Ramos (cell line): ENCODE data around the gene ELAVL3.
"Not testable (repeated sequence)": the region's sequence is repeated elsewhere in the genome, so short reads cannot be mapped to it uniquely, and the experiment has no call there.

Experiments
- in situ Hi-C: fragments of 300-500 bp; cut with MboI; formaldehyde crosslinking; loops from one replicate; pipeline ENCODE4 v1.14.3; 2022; ENCODE audit warnings: low sequenced_read_pairs; ENCODE audit not compliant: unreplicated experiment

Gene ELAVL3

DNA sequence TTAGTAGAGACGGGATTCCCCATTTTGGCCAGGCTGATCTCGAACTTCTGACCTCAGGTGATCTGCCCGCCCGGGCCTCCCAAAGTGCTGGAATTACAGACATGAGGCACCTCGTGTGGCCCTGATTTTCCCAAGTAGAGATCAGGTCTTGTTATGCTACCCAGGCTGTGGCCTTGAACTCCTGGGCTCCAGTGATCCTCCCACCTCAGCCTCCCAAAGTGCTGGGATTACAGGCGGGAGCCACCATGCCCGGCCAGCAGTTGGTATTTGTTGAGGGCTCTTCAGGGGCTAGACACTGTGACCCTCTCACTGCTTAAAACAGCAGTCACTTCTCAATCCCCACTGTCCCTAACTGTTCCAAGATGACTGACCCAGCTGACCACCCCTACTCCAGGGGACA lies 8.5 kb upstream of the ELAVL3 start:
- in situ Hi-C loops: no loop called here

DNA sequence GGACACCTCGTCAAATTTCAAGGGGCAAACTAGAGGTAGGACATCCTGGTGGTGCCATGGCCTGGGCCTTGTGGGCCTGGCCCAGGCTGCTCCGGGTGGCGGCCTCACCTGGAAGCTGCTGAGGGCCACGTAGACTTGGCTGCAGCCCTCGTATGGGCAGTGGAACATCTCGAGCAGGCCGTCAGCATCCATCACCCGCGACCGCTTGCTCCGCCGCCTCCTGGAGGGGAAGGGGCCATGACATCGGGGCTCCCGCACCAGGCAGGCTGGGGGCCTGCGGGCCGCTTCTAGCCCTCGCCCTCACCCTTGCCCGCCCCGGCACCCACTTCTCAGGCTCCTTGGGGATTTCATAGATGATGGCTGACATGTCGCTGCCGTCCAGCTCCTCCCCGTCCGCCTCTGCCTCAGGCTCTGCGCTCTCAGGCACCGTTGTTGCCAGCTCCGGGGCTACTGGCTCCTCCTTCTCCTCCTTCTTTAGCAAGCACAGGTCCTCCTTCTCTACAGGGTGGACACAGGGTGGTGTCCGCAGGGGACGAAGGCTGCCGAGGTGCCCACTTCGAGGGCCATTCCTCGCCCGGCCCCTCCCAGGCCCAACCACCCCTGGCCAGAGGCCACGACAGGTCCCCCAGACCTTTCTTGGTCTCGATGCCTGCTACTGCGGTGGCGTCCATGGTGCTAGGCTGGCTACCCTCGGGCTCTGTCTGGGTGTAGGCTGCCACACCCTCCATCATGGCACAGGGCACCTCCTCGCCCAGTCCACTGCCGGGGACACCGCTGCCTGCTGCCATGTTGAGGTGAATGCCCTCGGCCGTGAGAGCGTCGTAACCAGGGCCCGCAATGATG lies 6.0 kb upstream of the ELAVL3 start:
- in situ Hi-C loops: no loop called here

DNA sequence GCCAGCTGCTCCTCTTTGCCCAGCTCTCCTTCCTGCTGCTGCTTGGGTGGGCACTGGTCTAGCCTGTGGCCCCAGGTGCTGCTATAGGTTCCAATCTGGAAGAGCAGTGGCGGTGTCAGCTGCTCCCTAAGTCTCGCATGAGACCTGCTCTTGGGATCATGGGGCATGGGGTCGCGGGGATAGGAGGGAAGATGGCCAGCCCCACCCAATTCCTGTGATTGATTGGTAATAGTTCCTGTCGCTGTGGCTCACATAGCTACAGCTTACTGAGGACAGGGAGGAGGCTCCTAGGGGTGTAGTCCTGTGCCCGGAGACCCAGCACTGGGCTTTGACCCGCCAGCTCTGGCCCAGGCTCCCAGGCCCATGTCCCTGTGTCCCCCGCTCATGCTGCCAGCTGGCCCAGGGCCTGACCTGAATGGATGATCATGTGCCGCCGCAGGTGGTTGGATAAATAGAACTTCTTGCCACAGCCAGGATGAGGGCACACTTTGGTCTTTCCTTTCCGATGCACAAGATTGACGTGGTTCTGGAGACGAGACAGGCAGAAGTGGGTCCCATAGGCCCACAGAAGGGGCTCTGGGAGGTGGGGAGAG lies 4.5 kb upstream of the ELAVL3 start:
- in situ Hi-C loops: no loop called here

DNA sequence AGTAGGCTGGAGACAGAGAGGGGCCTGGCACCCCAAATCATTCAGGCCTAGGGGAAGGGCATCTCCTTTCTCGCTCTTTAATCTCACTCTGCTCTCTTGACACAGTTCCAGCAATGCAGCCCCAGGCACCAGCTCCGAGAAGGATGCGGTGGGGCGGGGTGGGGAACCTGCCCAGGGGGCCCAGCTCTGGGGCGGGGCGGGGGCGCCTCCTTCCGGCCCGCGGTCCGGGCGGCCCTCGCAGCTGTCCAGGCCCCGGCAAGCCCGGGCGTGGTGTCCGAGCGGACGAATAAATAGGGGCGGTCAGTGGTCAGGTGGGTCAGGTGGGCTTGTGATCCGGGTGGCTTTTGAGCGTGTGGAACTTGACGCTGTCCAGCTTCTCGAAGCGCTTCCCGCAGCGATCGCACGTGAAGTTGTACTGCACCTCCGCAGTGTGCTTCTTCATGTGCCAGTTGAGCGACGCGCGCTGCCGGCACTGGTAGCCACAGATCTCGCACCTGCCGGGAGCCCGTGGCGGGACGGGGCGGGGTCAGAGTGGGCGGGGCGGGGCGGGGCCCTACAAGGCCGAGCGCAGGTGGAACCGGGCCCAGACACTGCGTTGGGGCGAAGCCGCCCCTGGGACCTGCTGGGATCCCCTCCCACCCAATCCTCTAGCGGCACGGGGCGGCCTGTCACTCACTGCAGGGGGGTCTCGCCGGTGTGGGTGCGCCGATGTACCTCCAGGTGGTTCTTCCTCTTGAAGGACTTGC lies 2.7 kb upstream of the ELAVL3 start:
- in situ Hi-C loops: no loop called here

DNA sequence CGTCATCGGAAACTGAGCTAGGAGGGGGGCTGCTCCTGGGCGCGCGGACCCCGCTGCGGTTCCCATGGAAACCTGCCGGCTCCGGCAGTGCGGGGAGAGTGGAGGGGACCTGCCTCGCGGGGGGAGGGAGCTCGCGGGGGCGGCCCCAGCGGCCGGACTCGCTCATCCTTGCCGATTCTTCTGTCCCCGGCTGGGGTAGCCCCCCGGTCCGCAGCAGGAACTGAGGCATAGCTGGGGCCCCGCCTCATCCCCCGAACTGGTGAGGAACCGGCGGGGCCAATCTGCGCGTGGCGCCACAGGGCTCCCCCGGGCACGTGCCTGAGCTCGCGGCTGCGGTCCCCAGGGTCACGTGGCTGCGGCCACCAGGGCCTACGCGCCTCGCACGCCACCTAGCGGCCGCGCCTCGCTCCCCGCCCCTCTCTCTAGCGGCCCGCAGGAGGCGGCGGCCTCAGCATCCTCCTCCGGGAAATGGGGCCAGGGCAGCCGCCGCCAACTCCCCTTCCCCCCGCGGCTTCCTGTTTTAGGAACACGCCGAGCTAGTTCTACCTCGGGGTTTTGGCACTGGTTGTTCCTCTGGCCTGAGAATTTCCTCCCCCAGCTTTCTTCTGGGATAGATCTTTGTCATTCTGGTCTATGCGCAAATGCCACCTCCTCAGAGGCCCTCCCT lies 1.7 kb upstream of the ELAVL3 start:
- in situ Hi-C loops: no loop called here

DNA sequence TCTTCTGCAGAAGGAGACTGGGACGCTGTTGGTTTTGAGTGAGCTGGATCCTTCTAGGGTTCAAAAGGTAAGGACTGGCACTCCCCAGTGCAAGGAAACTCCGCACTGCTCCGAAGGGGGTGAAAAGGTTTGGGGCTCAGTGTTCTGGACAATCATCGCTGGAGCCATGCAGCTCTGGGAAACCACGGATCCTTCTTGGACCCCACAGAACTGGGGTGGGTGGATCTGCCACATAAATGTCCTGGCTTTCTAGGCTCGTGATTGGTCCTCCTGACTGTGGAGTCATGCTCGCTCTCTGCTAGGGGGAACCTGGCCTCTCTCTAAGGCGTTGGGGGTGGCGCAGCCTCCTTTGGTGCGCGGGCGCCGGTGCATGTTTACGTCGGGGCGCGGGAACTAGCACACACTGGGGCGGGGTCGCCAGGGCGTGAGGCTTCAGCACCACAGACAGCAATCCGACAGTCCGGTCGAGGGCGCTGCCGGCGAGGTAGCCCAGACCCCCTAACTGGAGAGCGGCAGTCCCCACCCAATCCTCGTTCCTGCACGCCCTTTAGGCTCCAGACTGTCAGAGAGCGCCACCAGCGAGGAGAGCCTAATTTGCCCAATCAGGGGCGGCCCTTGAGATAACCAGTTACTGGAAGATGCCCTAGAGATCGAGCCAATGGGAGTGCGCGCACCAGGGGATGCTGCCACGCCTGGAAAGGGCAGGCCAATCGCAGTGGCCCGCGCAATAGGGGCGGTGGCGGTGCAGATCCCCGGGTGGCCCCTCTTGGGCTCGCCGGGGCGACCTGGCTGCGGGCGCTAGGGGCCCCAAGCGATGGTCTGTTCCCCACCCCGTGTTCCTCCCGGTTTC lies 913 bp upstream of the ELAVL3 start:
- in situ Hi-C loops: no loop called here

DNA sequence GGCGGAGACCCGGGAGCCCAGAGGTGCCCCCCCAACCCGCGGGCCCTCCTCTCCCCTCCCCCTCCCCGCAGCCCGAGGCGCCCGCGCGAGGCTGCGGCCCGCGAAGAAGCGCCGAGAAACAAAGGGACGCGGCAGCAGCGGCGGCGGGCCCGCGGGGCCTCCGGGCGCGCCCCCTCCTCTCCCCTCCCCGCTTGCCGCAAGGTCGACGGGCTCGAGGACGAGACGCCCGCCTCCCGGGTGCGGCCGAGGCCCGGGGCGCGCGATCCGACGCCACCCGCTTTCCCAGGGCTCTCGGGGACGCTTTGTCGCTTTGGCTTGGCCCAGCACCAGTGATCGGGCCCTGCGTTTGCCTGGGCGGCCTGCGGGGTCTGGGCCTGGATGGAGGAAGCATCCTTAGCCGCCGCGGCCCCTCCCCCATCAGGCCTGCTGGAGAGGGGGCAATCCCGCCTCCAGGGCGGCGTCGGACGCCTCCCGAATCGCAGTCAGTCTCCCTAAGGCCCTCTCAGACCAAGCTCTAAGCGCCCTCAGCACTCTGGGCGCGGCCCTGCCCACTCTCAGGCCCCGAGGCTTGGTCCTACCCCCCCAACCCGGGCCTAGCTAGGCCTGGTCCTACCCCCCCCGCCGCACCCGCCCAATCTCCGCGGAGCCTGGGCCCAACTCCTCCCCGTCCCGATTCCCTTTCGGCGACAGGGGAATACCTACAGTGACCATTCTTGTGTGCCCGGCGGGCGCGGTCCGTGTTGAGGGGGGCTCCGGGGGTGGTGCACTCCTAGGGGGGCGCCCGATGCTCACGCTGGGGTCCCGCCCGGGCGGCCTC lies 740 bp downstream of the ELAVL3 start:
- in situ Hi-C loops: no loop called here

DNA sequence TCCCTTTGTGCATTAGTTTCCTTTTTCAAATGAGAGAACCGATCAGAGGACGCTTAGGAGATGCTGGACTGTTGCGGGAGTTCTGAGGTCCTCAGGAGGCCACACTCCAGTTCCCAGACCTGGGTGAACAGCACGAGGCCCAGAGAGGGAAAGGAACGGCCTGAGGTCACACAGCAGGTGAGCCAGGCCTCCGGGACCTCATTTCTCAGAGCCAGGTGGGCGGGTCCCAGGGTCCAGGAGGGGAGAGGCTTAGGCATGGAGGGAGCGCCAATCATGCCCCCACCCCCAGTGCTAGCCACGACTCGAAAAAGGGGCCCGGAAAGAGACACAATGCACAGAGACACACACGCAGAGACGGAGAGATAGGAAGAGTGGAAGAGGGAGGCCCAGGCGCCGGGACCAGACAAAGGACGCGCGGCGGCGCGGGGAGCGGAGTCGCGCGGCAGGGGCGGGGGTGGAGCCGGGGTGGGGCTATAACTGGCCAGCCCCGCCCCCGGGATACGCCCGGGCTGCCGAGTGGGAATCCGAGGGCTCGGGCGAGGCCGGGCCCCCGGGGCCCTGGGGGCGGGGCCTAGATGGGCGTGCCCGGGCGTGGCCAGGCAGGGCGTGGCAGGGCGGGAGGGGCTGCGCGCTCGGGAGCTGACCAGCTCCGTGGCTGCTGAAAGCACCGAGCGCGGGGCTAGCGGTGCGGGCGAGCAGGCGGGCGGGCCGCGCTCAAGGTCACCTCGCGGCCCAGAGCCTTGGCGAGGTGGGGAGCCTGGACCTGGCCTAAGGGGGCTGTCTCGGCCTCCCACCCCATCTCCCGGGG lies 1.6 kb downstream of the ELAVL3 start:
- in situ Hi-C loops: no loop called here

DNA sequence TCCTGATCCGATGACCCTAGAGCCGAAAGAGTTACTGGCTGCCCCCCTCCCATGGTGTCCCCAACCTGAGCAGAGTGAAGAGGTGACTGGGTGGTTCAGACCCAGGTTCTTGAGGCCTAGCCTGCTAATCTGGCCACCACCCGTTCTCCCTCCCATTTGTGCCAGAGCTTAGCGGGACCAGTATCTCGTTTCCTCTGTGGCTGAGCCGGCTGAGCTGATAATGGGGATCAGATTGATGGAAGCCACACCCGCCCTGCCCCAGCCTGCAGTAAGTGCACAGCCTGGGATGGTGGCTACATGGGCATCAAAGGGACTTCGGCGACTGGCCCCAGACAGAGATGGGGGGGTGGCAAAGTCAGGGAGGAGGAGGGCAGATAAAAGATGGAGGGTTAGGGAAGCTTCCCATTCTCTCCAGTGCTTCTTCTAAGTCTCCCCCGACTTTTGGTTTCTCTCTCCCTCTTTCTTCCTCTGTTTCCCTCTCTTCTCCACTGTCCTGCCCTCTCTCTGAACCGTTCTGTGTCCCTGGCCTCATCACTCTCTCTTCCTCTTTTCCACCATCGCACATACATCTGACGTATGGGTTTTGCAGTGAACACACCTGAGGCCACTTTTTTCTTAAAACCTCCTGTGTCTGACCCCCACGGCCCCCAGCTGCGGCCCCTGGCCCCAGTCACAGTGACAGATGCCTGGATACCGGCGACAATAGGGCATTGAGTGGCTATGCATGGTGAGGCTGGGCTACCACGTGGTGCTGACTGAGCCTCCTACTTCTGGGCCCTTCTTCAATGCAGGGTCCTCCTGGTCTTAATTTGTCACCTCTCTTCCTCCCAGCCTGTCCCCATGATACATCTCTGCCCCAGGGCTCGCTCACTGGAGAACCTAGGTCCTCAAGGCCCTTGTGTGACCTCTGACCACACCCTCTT lies 2.4 kb downstream of the ELAVL3 start:
- in situ Hi-C loops: no loop called here

DNA sequence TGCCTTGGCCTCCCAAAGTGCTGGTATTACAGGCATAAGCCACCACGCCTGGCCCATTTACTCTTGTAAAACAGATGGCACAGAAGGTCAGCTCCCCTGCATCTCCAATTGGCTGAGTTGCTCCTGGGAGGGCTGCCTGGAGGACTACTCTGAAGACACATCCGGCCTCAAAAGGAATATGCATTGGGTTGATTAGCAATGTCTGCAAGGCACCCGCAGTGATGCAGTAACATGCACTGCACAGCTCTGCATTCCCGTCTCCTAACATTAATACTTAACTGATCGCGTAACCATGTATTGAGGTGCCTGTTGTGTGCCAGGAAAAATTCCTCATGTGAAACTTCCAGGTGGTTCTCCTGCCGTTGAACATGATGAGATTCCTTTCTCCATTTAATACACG lies 5.0 kb downstream of the ELAVL3 start:
- in situ Hi-C loops: no loop called here

DNA sequence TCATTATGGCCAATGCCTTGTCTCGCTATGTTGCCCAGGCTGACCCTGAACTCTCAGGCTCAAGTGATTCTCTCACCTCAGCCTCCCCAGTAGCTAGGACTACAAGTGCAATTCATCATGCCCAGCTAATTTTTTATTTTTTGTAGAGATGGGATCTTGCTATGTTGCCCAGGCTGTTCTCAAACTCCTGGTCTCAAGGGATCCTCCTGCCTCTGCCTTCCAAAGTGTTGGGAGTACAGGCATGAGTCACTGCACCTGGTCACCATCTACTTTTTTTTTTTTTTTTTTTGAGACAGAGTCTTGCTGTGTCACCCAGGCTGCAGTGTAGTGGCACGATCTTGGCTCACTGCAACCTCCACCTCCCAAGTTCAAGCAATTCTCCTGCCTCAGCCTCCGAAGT lies 5.5 kb downstream of the ELAVL3 start:
- in situ Hi-C loops: not testable (repeated sequence)

DNA sequence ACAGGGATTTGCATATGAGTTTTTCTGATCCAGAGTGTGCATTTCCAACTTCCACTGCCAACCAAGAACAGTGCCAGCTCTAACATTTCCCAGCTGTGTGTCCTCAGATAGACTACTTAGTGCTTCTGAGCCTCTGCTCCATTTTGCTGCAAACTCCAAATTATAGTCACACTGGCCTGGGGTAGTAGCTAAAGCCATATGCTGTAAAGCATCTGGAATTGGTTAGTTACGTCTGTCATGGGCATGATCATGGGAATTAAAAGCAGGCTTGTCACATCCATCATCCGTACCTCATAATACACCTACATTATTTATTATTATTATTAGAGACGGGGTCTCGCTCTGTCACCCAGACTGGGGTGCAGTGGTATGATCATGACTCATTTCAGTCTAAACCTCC lies 7.1 kb downstream of the ELAVL3 start:
- in situ Hi-C loops: no loop called here

DNA sequence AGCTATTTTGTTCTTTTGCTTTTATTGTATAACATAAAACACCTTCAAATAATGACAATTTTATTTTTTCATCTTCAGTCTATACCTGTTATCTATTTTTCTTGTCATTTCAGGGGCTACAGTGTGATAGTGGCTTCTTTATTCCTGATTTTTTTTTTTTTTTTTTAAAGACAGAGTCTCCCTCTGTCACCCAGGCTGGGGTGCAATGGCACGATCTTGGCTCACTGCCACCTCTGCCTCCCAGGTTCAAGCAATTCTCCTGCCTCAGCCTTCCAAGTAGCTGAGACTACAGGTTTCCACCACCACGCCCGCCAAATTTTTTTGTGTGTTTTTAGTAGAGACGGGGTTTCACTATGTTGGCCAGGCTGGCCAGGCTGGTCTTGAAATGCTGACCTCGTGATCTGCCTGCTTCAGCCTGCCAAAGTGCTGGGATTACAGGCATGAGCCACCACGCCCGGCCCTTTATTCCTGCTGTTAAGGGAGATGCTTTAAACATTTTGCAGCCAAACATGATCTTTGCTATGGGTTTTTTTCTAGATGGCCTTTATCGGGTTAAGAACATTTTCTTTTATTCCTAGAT lies 12.5 kb downstream of the ELAVL3 start:
- in situ Hi-C loops: not testable (repeated sequence)

DNA sequence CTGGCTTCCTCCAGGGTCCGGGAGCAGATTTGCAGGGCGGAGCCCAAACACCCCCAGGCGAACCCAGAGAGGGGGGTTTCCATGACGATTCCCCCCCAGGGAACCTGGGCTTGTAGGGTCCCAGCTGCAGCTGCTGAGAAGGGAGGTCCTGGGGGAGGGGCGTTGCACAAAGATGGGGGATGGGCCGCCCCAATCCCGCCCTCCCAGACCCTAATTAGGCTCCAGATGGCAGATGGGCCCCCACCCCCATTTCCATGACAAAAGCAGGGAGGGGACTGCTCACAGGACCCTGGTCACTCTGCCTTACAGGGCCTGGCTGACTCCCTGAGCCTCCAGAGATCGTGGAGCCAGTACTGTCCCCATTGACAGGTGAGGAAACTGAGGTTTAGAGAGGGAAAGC lies 15.2 kb downstream of the ELAVL3 start:
- in situ Hi-C loops: no loop called here

DNA sequence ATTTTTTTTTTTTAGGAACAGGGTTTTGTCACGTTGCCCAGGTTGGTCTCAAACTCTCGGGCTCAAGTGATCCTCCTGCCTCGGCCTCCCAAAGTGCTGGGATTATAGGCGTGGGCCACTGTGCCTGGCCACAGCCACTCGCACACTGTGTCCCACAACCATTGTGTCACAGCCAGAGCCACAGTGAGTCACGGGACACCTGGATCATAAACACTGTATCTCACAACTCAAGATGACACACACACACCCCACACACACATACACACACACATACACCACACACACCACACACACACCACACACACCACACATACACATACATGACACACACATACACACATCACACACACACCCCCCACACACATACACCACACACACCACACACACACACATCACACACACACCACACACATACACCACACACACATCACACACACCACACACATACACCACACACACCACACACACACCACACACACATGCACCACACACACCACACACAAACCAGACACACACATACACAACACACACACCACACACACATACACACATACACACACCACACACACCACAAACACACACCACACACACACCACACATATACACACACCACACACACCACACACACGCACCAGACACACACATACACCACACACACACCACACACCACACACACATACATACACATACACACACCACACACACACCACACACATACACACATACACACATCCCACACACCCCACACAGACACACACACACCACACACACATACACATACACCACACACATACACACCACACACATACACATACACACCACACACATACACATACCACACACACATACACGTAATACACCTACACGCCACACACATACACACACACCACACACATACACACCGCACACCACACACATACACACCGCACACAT lies 16.2 kb downstream of the ELAVL3 start:
- in situ Hi-C loops: no loop called here

DNA sequence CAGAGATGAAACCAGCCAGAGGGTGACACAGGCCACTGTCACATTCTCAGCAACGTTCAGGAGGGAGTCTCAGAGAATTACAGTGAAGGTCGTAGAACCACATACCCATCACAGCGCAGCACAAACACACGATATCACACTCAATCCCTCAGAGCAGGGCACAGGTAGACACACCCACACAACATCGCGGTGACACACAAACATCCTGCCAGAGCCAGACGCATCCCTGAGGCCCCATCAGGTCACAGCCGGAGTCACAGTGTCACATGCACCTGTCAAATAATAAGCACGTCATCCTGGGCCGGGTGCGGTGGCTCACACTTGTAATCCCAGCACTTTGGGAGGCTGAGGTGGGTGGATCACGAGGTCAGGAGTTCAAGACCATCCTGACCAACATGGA lies 17.5 kb downstream of the ELAVL3 start:
- in situ Hi-C loops: no loop called here
